HFFc6 (cell line): ENCODE data around the gene FYN. TPM values are rescaled to one million over a fixed set of nuclear protein-coding genes. Genes with fewer than 3 reads are reported as not detected.

ENCODE experiments used
- DNase-seq: peaks from one replicate; pipeline ENCODE4 v3.0.0-alpha.2; 2018
- H3K27ac Mint-ChIP-seq: 2 replicates; pipeline ENCODE4 v1.8.0; 2020; ENCODE audit warnings: mild to moderate bottlenecking, mixed read lengths
- H3K27me3 Mint-ChIP-seq: 2 replicates; pipeline ENCODE4 v1.8.0; 2021; ENCODE audit warnings: mild to moderate bottlenecking, moderate library complexity, mixed read lengths; ENCODE audit not compliant: insufficient read depth
- H3K36me3 Mint-ChIP-seq: 2 replicates; pipeline ENCODE4 v1.8.0; 2021; ENCODE audit warnings: low read depth, mixed read lengths
- H3K4me1 Mint-ChIP-seq: 2 replicates; pipeline ENCODE4 v1.8.0; 2020; ENCODE audit warnings: low read depth, mixed read lengths
- H3K4me3 Mint-ChIP-seq: 2 replicates; pipeline ENCODE4 v1.8.0; 2020; ENCODE audit warnings: mild to moderate bottlenecking, moderate library complexity, mixed read lengths
- H3K9me3 Mint-ChIP-seq: 2 replicates; pipeline ENCODE4 v1.8.0; 2020; ENCODE audit warnings: mild to moderate bottlenecking, mixed read lengths
- total RNA-seq, 6 experiments: library from RNA; stranded (reverse); fragmentation: NEBNext Ultra II Directional; extraction: Animal tissue kit (Norgen Biotek cat#: 25700); gene quantifications; 2 replicates in 1 of 6; 3 replicates in 5 of 6; pipeline ENCODE4 v1.2.3, GENCODE V29; 2021
- TF ChIP-seq, protein P1 (sequence below): fragments of 200-600 bp; sonication (generic); IDR thresholded peaks from 2 replicates; pipeline ENCODE4 v1.5.0; 2021; ENCODE audit warnings: antibody characterized with exemption, mild to moderate bottlenecking

Gene FYN
- total RNA-seq, 6 experiments from 2014 or later = 41.5 to 59.9 (median 49.7) TPM

DNA sequence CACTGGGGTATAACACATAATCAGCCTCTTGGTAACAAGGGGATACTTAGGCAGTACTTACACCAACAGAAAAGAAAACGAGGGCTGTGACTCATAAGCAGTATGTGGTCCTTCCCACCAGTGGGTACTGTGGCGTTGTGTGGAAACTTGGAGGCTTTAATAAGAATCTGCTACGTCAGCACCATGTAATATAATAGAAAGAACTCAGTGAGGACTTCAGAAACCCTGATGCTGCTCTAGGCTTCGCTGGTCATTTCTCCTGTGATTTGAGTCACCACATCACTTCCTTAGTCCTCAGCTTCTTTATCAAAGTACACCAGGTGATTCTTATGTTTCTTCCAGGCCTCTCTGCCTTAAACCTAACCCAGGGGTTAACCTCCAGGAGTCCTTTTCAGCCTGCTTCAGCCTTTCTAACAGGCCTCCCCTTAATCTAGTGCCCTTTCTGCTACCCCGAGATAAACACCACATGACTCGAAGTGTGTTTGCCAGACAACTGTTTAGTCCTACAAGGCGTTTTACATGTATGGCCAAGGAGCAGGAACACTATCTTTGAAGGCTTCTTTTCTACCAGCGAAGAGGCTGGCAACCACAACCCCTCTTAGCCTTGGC is 68.5 kb downstream of the FYN start:
- peak overlapping the region; percentile 82 for H3K27ac Mint-ChIP-seq
- H3K4me1 Mint-ChIP-seq = peaks cover 67% of the 10 kb centered on the region
- H3K4me3 Mint-ChIP-seq = no peak overlapping the region
- no peaks in the 10 kb centered on the region for H3K9me3 Mint-ChIP-seq
- no peaks in the 10 kb centered on the region for H3K36me3 Mint-ChIP-seq
- peak; percentile 43 for DNase-seq
- no peaks in the 10 kb centered on the region for H3K27me3 Mint-ChIP-seq
- TF ChIP-seq, protein P1, sequence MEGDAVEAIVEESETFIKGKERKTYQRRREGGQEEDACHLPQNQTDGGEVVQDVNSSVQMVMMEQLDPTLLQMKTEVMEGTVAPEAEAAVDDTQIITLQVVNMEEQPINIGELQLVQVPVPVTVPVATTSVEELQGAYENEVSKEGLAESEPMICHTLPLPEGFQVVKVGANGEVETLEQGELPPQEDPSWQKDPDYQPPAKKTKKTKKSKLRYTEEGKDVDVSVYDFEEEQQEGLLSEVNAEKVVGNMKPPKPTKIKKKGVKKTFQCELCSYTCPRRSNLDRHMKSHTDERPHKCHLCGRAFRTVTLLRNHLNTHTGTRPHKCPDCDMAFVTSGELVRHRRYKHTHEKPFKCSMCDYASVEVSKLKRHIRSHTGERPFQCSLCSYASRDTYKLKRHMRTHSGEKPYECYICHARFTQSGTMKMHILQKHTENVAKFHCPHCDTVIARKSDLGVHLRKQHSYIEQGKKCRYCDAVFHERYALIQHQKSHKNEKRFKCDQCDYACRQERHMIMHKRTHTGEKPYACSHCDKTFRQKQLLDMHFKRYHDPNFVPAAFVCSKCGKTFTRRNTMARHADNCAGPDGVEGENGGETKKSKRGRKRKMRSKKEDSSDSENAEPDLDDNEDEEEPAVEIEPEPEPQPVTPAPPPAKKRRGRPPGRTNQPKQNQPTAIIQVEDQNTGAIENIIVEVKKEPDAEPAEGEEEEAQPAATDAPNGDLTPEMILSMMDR = peak; percentile 42

DNA sequence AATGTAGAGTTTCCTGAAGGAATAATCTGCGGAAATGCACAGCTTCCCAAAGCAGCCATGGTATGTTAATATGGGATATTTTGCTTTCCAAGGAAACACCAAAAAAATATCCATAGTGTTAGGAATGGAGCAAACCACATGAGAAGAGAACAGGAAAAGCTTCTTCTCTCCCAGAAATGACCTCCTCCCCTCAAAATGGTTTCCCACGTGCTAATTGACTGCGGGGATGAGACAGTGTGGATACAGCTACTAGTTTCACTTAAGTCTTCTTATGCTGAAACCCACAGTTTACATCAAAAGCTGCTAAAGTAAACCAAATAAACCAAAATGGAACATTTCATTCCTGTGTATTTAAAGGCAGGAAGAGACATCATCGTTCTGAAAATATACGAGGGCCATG is 69.4 kb downstream of the FYN start:
- no peaks in the 10 kb centered on the region for H3K36me3 Mint-ChIP-seq
- H3K27me3 Mint-ChIP-seq = no peaks in the 10 kb centered on the region
- TF ChIP-seq, protein P1 = no peak
- peak overlapping the region; percentile 69 for H3K4me3 Mint-ChIP-seq
- no peaks in the 10 kb centered on the region for H3K9me3 Mint-ChIP-seq
- H3K27ac Mint-ChIP-seq = peak overlapping the region; percentile 82
- peaks cover 76% of the 10 kb centered on the region for H3K4me1 Mint-ChIP-seq
- DNase-seq = no peak

DNA sequence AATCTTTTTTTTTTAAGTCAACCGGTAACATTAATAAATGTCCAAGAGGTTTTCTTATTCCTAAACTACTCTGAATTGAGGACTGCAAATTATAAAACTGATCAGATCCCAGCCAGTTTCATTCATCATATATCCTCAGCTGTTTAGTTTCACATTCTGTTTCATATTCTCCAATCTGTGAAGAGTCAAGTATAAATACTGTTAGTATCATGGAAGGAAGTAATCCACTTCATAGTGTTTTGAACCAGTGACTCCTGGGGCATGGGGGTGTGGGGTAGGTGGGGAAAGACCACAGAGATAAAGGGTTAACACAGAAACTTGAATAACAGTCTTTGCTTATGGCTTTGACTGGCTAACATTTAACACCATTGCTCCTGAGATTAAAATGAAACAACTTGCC is 69.9 kb downstream of the FYN start:
- no peaks in the 10 kb centered on the region for H3K36me3 Mint-ChIP-seq
- TF ChIP-seq, protein P1 = no peak
- peak overlapping the region; percentile 4; the same call in 1 of the 2 replicates for H3K27ac Mint-ChIP-seq
- H3K27me3 Mint-ChIP-seq = no peaks in the 10 kb centered on the region
- H3K9me3 Mint-ChIP-seq = no peaks in the 10 kb centered on the region
- H3K4me3 Mint-ChIP-seq = no peak overlapping the region
- DNase-seq = no peak
- H3K4me1 Mint-ChIP-seq = peaks cover 81% of the 10 kb centered on the region

- TF ChIP-seq, protein P1 = no peak
- Mint-ChIP-seq H3K27ac (no peak overlapping the region), H3K27me3 (no peaks in the 10 kb centered on the region), H3K4me3 (no peak overlapping the region), H3K36me3 (no peaks in the 10 kb centered on the region), H3K4me1 (peaks cover 83% of the 10 kb centered on the region), H3K9me3 (no peaks in the 10 kb centered on the region)
- DNase-seq = no peak
These were observed 70.4 kb downstream of the FYN start for GRCh38 chr6:111802720-111803330.

DNA sequence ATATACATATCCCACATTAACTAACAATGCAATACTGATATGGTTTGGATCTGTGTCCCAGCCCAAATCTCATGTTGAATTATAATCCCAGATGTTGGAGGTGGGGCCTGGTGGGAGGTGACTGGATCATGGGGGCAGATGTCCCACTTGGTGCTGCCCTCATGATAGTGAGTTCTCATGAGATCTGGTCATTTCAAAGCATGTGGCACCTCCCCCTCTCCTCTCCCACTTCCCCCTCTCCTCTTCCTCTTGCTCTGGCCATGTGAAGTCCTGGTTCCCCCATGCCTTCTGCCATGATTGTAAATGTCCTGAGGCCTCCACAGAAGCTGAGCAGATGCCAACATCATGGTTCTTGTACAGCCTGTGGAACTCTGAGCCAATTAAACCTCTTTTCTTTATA is 71.2 kb downstream of the FYN start:
- Mint-ChIP-seq H3K4me1 (peaks cover 78% of the 10 kb centered on the region), H3K27me3 (no peaks in the 10 kb centered on the region; the same call in 1 of the 2 replicates), H3K27ac (no peak overlapping the region; the same call in 1 of the 2 replicates), H3K9me3 (no peaks in the 10 kb centered on the region), H3K4me3 (no peak overlapping the region), H3K36me3 (no peaks in the 10 kb centered on the region)
- TF ChIP-seq, protein P1 = no peak
- no peak for DNase-seq
